HG02840 (cell line): ENCODE results near the gene ATP13A3.

Experiments used
- ATAC-seq: cut with Tn5 transposase; IDR thresholded peaks from one replicate; pipeline ENCODE4 v1.9.1; 2021; ENCODE audit warnings: mild to moderate bottlenecking, moderate library complexity, moderate number of reproducible peaks; ENCODE audit not compliant: unreplicated experiment, low FRiP score

The ATP13A3 gene

DNA sequence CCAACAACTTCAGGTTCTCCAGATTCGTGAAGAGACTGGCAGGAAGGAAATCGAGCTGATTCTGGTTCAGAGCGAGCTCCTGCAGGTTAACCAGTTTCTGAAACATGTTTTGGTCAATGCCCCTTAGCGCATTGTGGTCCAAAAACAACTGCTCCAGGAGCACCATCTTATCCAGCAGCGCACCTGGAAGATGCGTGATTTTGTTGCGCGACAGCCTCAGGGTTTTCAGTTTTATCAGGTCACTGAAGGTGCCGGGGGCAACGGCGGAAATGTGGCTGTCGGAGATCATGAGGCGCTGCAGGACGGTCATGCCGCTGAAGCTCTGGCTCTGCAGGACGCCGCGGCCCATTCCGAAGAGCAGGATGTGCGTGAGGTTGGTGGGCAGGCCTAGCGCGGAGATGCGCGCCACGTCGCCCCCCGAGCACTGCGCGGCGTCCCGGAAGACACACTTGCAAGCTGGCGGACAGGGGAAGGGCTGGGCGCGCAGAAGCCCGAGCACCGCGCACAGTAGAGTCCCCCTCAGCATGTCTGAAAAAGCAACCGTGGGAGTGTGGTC is 89.0 kb downstream of the ATP13A3 start:
- ATAC-seq = no peak

- no peak for ATAC-seq
These were observed 89.7 kb downstream of the ATP13A3 start for GRCh38 chr3:194396859-194397756.

DNA sequence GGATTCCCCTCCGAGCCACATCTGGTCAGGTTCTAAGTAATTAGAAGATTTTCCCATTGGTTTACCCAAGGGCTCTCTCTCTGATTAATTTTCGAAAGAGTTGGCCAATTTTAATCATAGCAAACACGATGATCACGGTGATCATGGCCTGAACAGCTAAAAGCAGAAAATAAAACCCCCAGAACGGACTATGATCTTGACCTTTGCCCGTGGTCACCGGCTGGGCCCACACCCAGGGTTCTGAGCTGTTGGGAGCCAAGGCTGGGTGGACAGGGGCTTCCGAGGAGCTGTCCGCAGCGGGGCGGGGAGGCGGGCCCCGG is 90.3 kb downstream of the ATP13A3 start:
- ATAC-seq = no peak

DNA sequence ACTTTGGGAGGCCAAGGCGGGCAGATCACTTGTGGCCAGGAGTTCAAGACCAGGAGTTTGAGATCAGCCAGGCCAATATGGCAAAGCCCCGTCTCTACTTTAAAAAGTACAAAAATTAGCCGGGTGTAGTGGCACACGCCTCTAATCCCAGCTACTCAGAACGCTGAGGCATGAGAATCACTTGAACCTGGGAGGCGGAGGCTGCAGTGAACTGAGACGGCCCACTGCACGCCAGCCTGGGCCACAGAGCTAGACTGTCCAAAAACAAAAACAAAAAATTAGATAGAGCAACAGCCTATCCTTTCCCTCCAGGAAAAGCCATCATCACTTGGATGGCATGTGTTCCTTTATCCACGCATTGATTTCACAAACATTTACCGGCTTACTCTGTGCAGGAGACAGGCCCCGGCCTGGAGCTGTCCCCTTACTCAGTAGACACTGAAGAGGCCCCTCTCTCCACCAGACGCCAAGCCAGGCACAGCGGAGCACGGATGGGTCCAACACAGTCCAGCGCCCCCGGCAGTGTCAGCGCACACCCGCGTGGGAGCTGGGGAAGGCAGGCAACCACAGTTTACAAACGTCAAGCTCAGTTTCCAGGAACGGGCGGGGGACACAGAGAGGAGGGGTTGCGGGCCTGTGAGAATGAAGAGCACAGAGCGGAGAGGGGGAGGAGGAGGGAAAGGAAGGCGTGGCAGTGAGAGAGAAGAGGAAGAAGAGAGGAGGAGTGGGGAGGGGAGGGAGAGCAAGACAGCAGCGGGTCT is 90.8 kb downstream of the ATP13A3 start:
- no peak for ATAC-seq

- ATAC-seq = no peak
These were observed 91.6 kb downstream of the ATP13A3 start for GRCh38 chr3:194395212-194395611.

GRCh38 chr3:194392576-194392975 is 94.2 kb downstream of the ATP13A3 start:
- ATAC-seq = no peak

- no peak for ATAC-seq
These were observed 96.0 kb downstream of the ATP13A3 start for GRCh38 chr3:194390835-194391234.

DNA sequence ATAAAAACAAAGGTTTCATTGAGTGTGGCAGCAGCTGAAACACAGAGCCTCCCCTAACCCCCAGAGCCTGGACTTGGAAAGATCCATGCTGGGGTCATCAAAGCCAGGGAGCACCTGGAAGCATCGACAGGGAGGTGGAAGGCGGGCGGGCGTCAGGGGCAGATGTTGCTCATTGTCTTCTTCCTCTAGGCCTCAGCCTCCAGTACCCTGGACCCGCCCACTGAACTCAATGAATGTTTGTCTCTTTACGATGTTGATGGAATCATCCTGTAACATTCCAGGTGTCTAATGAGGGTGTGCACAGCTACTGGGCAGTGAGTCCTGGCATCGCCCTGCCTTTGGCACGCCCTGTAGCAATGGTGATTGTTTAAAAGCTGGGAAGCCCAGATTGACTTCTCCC is 97.5 kb downstream of the ATP13A3 start:
- no peak for ATAC-seq

GRCh38 chr3:194387926-194388418 is 98.8 kb downstream of the ATP13A3 start:
- no peak for ATAC-seq

DNA sequence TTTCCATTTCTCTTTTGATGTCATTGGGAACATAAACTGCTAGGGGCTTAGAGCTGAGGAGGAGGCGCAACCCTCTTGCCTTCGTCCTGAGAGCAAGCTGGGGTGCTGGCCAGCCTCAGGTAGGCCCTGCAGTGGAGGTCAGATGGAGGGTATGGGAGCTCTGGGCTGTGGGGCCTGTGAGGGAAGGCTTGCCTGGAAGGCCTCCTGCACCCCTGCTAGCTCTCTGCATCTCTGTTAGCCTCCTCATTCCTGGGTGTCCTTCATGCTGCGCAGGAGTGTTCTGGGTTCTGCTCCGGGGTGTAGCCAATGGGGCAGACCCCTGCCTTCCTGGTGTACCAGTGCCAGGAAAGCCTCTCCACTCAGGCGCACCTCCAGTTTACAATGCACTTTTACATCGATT is 99.5 kb downstream of the ATP13A3 start:
- ATAC-seq = no peak

DNA sequence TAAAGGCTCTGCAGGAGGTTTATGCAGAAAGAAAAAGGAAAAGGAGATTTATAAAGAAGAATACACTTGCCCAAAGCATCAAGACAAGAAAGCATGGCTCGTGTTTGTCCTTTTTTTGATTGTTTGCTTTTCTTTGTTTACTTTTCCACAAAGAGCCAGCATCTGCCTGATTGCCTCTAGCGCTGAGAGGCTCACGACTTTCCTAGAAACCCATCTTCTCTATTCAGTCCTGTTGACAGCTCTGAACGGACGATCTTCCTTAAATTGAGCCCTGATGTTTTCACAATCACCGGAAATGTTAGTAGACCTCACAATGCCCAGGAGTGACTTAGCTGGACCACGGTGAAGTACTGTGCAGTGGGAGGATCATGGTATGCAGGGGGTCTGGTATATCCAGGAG is 100.2 kb downstream of the ATP13A3 start:
- no peak for ATAC-seq

DNA sequence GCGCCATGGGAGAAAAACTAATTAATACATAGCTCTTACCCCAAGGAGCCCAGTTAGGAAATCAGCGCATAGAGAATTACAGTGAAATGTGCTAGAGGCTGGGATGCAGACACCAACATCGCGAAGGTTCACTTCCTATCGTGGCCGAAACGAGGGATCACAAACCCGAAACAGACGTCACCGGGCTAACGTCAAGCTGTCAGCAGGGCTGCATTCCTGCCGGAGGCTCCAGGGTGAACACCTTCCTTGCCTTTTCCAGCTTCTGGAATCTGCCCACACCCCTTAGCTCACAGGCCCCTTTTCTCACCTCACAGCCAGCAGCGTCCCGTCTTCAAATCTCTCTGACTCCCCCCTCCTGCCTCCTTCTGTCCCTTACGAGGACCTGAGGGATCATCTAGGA is 100.7 kb downstream of the ATP13A3 start:
- no peak for ATAC-seq

DNA sequence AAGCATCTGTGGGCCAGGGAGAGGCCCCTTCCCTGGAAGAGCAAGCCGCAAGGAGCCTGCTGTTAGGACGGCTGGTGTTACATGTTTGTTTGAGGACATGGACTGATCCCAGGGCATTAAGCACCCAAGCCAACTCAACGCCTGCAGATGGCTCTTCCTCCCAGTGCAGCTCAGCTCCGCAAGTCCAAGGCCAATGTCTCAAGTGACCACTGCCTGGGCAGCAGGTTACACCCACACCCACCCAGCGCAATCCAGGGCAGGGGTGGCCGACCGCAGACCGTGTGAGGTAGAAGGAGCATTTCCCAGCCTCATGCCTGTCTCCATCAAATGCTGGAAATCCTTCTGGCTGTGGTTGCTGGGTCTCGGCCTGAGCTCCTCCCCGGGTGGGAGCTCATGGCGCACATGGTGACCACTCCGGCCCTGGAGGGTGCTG is 102.2 kb downstream of the ATP13A3 start:
- no peak for ATAC-seq

GRCh38 chr3:194384156-194384555 is 102.6 kb downstream of the ATP13A3 start:
- no peak for ATAC-seq

- no peak for ATAC-seq
These were observed 103.4 kb downstream of the ATP13A3 start for GRCh38 chr3:194383276-194383940.

GRCh38 chr3:194382892-194383223 is 103.9 kb downstream of the ATP13A3 start:
- no peak for ATAC-seq

DNA sequence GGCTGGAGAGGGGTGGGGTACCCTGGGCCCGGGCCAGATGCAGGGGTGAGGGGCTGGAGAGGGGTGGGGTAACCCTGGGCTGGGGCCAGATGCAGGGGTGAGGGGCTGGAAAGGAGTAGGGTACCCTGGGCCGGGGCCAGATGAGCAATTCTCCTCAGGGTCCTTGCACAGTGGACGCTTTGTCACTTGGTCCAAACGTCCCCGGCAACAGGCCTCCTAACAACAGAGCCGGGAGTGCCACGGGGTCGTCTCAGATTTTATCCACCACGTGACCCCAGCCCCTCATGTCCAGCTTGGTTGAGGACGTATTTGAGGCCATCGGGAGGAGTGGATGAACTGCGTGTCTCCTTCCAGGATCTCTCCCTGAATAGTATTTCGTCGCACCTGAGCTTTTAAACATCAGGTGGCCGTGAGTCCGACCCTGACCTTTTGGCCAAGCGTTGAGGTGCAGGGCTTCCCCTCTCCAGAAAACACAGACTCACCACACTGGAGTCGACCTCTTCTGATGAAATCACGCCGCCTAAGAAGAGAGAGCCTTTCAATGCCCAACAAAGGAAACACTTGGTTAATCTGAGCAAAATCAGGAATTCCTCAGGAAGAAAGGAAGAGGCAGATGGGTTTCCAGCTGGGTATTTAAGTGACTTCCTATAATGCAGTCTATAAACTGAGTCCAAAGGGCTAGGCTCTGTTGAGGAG is 104.5 kb downstream of the ATP13A3 start:
- ATAC-seq = no peak

DNA sequence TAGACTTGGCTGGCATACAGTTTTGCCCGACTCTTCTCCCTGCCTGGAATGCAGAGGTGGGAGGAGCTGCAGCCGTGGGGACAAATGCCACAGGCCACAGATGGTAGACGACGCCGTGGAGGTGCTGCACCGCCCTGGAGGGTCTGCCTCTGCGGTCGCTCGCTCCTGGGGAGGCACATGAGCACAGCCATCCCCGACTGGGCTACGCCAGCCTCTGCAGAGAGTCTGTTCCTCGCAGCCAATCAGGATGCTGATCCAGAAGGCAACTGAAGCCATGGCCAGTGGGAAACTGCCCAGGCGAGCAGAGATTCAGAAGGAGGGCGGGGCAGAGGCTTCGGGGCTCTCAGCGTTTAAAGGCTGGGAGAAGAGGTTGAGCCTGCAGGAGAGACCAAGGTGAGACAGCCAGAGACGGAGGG is 105.3 kb downstream of the ATP13A3 start:
- ATAC-seq = no peak

DNA sequence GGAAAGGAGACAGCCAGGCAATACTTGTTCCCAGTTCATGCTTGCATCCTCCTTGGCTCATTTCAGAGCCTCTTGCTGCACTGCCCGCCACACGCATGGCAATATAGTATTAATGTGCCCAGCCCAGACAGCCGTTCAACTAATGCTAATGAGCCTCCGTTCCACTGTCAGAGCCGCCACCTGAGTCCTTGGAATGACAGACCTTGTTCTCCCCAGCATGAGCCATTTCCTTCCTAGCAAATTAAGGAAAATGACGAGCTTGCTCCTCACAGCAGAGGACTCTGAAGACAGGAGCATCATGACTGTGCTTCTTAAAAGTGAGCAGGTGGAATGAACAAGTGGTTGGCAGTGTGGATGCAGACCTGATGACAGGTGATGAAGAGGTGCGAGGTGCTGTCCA is 106.5 kb downstream of the ATP13A3 start:
- no peak for ATAC-seq

GRCh38 chr3:194379651-194380050 is 107.2 kb downstream of the ATP13A3 start:
- no peak for ATAC-seq
